Trophoblast cell (in vitro differentiated cells and primary cell): ENCODE data around the gene ODAD4.
"Not testable (repeated sequence)": the region's sequence is repeated elsewhere in the genome, so short reads cannot be mapped to it uniquely, and the experiment has no call there.

Experiments
- DNase-seq, 2 donors: peaks; one replicate each; pipeline ENCODE4 v3.0.0-alpha.2; 2016
- H2AFZ ChIP-seq: 2 replicates; pipeline ENCODE4 v1.6.1; 2013; ENCODE audit warnings: low read length, moderate library complexity, mild to moderate bottlenecking; ENCODE audit not compliant: insufficient read depth, poor library complexity
- H2AK5ac ChIP-seq: 2 replicates; pipeline ENCODE4 v1.6.1; 2013; ENCODE audit warnings: mild to moderate bottlenecking, low read length
- H2BK120ac ChIP-seq: 2 replicates; pipeline ENCODE4 v1.6.1; 2013; ENCODE audit warnings: low read length, mild to moderate bottlenecking, moderate library complexity; ENCODE audit not compliant: insufficient read depth, poor library complexity
- H2BK12ac ChIP-seq: 2 replicates; pipeline ENCODE4 v1.6.1; 2013; ENCODE audit warnings: mild to moderate bottlenecking, low read length, moderate library complexity
- H2BK5ac ChIP-seq: 2 replicates; pipeline ENCODE4 v1.6.1; 2013; ENCODE audit warnings: low read length, low read depth, moderate library complexity, mild to moderate bottlenecking; ENCODE audit not compliant: poor library complexity
- H3K14ac ChIP-seq: 2 replicates; pipeline ENCODE4 v1.6.1; 2013; ENCODE audit warnings: mild to moderate bottlenecking, low read length
- H3K18ac ChIP-seq: 2 replicates; pipeline ENCODE4 v1.6.1; 2013; ENCODE audit warnings: mild to moderate bottlenecking, low read length
- H3K23ac ChIP-seq: 2 replicates; pipeline ENCODE4 v1.6.1; 2013; ENCODE audit warnings: low read length
- H3K27ac ChIP-seq: 2 replicates; pipeline ENCODE4 v1.5.1; 2013; ENCODE audit warnings: low read depth, mild to moderate bottlenecking, inconsistent platforms, low read length, moderate library complexity
- H3K27me3 ChIP-seq: 2 replicates; pipeline ENCODE4 v1.6.1; 2013; ENCODE audit warnings: inconsistent platforms, mild to moderate bottlenecking, low read length, moderate library complexity; ENCODE audit not compliant: insufficient read depth
- H3K36me3 ChIP-seq, 2 experiments: 1 replicate in 1 of 2; 2 replicates in 1 of 2; pipeline ENCODE4 v1.6.1; 2013; ENCODE audit warnings: low read length in 2 of 2, mild to moderate bottlenecking in 2 of 2, moderate library complexity in 1 of 2; ENCODE audit not compliant: insufficient read depth in 2 of 2, control insufficient read depth in 1 of 2
- H3K4ac ChIP-seq: 2 replicates; pipeline ENCODE4 v1.6.1; 2013; ENCODE audit warnings: low read depth, mild to moderate bottlenecking, low read length, moderate library complexity
- H3K4me1 ChIP-seq, 2 experiments: 1 replicate in 1 of 2; 2 replicates in 1 of 2; pipeline ENCODE4 v1.6.1; 2013; ENCODE audit warnings: low read length in 2 of 2, mild to moderate bottlenecking in 2 of 2, moderate library complexity in 1 of 2; ENCODE audit not compliant: insufficient read depth in 2 of 2, control insufficient read depth in 1 of 2
- H3K4me2 ChIP-seq: 2 replicates; pipeline ENCODE4 v1.6.1; 2013; ENCODE audit warnings: inconsistent platforms, mild to moderate bottlenecking, low read length, moderate library complexity
- H3K4me3 ChIP-seq: 2 replicates; pipeline ENCODE4 v1.5.1; 2013; ENCODE audit warnings: mild to moderate bottlenecking, low read depth, low read length, inconsistent platforms
- H3K79me1 ChIP-seq: one replicate; pipeline ENCODE4 v1.6.1; 2013; ENCODE audit warnings: low read length
- H3K79me2 ChIP-seq: 2 replicates; pipeline ENCODE4 v1.6.1; 2013; ENCODE audit warnings: low read length, mild to moderate bottlenecking; ENCODE audit not compliant: control insufficient read depth, insufficient read depth, poor library complexity
- H3K9ac ChIP-seq: 2 replicates; pipeline ENCODE4 v1.6.1; 2013; ENCODE audit warnings: mild to moderate bottlenecking, low read length
- H3K9me3 ChIP-seq: 2 replicates; pipeline ENCODE4 v1.6.1; 2013; ENCODE audit warnings: low read depth, mild to moderate bottlenecking, control low read depth, inconsistent platforms, low read length; ENCODE audit not compliant: insufficient read depth
- H4K12ac ChIP-seq: 2 replicates; pipeline ENCODE4 v1.6.1; 2013; ENCODE audit warnings: low read depth, mild to moderate bottlenecking, low read length, moderate library complexity
- H4K8ac ChIP-seq: 2 replicates; pipeline ENCODE4 v1.6.1; 2013; ENCODE audit warnings: low read depth, mild to moderate bottlenecking, low read length, moderate library complexity
- H4K91ac ChIP-seq: one replicate; pipeline ENCODE4 v1.6.1; 2013; ENCODE audit warnings: low read depth, mild to moderate bottlenecking, low read length, moderate library complexity
- WGBS: extraction: QIAGEN DNeasy Blood & Tissue Kit; methylation state at CpG from one replicate; pipeline ENCODE4 v1.1.7; 2013; ENCODE audit warnings: missing lambda C conversion rate; ENCODE audit not compliant: insufficient read length, insufficient coverage; ENCODE audit errors: extremely low coverage; 5-methylcytosine and 5-hydroxymethylcytosine counted together

The ODAD4 gene

GRCh38 chr17:41930833-41931156, 378 bp downstream of the ODAD4 start:
- not testable (repeated sequence) for H3K9ac ChIP-seq, H3K27me3 ChIP-seq, H3K9me3 ChIP-seq, H3K79me2 ChIP-seq, H2AK5ac ChIP-seq, H3K18ac ChIP-seq, H3K4me1 ChIP-seq, H2BK5ac ChIP-seq, DNase-seq, H3K23ac ChIP-seq, H3K36me3 ChIP-seq, H3K27ac ChIP-seq, H4K12ac ChIP-seq, H3K79me1 ChIP-seq, H2BK12ac ChIP-seq, H3K4ac ChIP-seq, H2BK120ac ChIP-seq, H3K14ac ChIP-seq, H4K91ac ChIP-seq
- H3K4me2 ChIP-seq = peak overlapping the region; percentile 98
- peak overlapping the region; percentile 81 for H2AFZ ChIP-seq
- peak overlapping the region; percentile 90 for H4K8ac ChIP-seq
- H3K4me3 ChIP-seq = peak overlapping the region; percentile 57
- no CpG with 5 or more reads among the region's 18 CpGs for WGBS

GRCh38 chr17:41931715-41932114, 1.3 kb downstream of the ODAD4 start:
- H3K9me3 ChIP-seq, H3K4ac ChIP-seq, H3K4me1 ChIP-seq, H3K79me1 ChIP-seq, H4K91ac ChIP-seq, H3K9ac ChIP-seq, H4K12ac ChIP-seq, H3K79me2 ChIP-seq, H2AK5ac ChIP-seq, H2AFZ ChIP-seq, H2BK12ac ChIP-seq, H4K8ac ChIP-seq, H3K27me3 ChIP-seq, H3K18ac ChIP-seq, H3K23ac ChIP-seq, H3K14ac ChIP-seq, DNase-seq, H3K4me2 ChIP-seq, H2BK5ac ChIP-seq, H3K4me3 ChIP-seq, H3K27ac ChIP-seq, H2BK120ac ChIP-seq, H3K36me3 ChIP-seq: not testable (repeated sequence)
- no CpG with 5 or more reads among the region's 4 CpGs for WGBS

GRCh38 chr17:41932816-41933389, 2.5 kb downstream of the ODAD4 start:
- no peak overlapping the region for H4K91ac ChIP-seq
- H3K4me1 ChIP-seq = peaks cover 3 to 6% of the 10 kb centered on the region in 2 experiments
- no peak overlapping the region for H3K18ac ChIP-seq
- WGBS = no CpG with 5 or more reads among the region's 2 CpGs
- no peak overlapping the region for H2AK5ac ChIP-seq
- H2BK5ac ChIP-seq = no peak overlapping the region
- H3K9me3 ChIP-seq = no peaks in the 10 kb centered on the region
- no peak overlapping the region for H2AFZ ChIP-seq
- H4K12ac ChIP-seq = no peak overlapping the region
- H2BK120ac ChIP-seq = no peak overlapping the region
- H3K4ac ChIP-seq = no peak overlapping the region
- H3K4me3 ChIP-seq = no peak overlapping the region
- H3K27me3 ChIP-seq = no peaks in the 10 kb centered on the region
- H3K27ac ChIP-seq = no peak overlapping the region
- H3K14ac ChIP-seq = no peak overlapping the region
- H3K4me2 ChIP-seq = no peak overlapping the region
- H3K36me3 ChIP-seq = no peaks in the 10 kb centered on the region
- no peak overlapping the region for H3K9ac ChIP-seq
- peaks cover 2% of the 10 kb centered on the region for H3K79me1 ChIP-seq
- H3K23ac ChIP-seq = no peak overlapping the region
- no peak for DNase-seq
- H2BK12ac ChIP-seq = no peak overlapping the region
- H3K79me2 ChIP-seq = no peaks in the 10 kb centered on the region
- H4K8ac ChIP-seq = no peak overlapping the region

GRCh38 chr17:41935641-41936040, 5.2 kb downstream of the ODAD4 start:
- H3K23ac ChIP-seq = no peak overlapping the region
- no peak overlapping the region for H3K27ac ChIP-seq
- no peaks in the 10 kb centered on the region for H3K79me2 ChIP-seq
- H3K27me3 ChIP-seq = no peaks in the 10 kb centered on the region
- H3K4me2 ChIP-seq = no peak overlapping the region
- peaks cover 0 to 4% of the 10 kb centered on the region in 2 experiments for H3K4me1 ChIP-seq
- H3K36me3 ChIP-seq = no peaks in the 10 kb centered on the region
- H4K8ac ChIP-seq = no peak overlapping the region
- no peak overlapping the region for H3K4ac ChIP-seq
- no CpG with 5 or more reads among the region's 6 CpGs for WGBS
- H3K9me3 ChIP-seq = peaks cover 2% of the 10 kb centered on the region
- H3K4me3 ChIP-seq = no peak overlapping the region
- H3K14ac ChIP-seq = no peak overlapping the region
- no peak overlapping the region for H2BK5ac ChIP-seq
- no peak overlapping the region for H3K9ac ChIP-seq
- no peak overlapping the region for H3K18ac ChIP-seq
- no peak overlapping the region for H4K12ac ChIP-seq
- no peak overlapping the region for H2BK12ac ChIP-seq
- peak; percentile 88 to 89 for DNase-seq
- H2AFZ ChIP-seq = no peak overlapping the region
- H4K91ac ChIP-seq = no peak overlapping the region
- H3K79me1 ChIP-seq = no peaks in the 10 kb centered on the region
- H2BK120ac ChIP-seq = no peak overlapping the region
- no peak overlapping the region for H2AK5ac ChIP-seq
